Activated CD8-positive, alpha-beta memory T cell treated with anti-CD3 and anti-CD28 coated beads for 1 hour (primary cell): ENCODE results near the gene TANGO6.

Experiments used
- DNase-seq, 2 donors: peaks; one replicate each; pipeline ENCODE4 v3.0.0-alpha.2; 2020; ENCODE audit warnings: low read depth in 1 of 2; ENCODE audit errors: extremely low read depth in 1 of 2

The TANGO6 gene

GRCh38 chr16:68907297-68907696, 64.0 kb downstream of the TANGO6 start:
- DNase-seq, result no peak

GRCh38 chr16:68907781-68908181, 64.5 kb downstream of the TANGO6 start:
- DNase-seq, result no peak

DNA sequence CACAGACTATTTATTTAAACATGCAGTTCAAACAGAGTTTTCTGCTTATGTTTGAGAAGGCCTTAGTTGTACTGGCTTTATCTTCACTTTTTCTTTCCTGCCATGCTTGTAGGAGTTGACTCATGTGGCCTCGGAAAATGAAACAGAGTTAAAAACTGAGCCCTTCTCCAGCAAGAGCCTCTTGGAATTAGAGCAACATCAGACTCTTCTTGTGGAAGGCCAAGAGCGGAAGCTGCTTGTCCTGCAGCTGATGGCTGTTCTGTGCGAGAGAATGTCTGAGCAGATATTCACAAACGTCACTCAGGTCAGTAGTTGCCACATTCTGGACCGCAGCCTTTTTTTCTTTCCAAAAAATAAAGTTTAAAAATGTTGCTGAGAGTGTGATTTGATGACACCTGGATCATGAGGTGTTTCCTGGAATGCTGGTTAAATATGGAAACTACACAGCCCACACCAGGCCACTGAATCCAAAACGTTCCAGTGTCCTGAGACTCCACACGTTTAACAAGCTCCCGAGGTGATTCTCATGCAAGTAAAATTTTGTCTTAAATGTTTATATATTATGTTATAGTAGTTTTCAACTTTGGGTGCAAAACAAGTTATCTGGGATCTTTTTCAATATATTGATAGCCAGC, 65.9 kb downstream of the TANGO6 start:
- no peak for DNase-seq

DNA sequence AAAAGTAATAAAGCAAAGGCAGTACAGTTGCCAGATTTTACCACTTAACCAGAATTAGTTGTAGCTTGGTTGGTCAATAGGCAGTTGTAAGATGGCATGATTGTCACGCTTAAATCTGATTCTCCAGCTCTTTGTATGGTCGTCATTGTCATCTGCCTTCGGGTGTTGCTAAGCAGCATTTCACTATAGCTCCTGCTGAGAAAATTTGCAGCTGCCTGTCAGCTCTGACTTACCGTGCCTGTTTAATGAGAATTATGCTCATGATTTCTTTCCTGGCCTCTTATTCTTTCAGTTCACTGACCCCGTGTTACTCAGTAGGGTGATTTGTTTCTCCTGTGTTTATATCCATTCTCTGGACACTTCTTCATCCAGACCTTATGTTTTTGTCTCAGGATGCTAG, 66.7 kb downstream of the TANGO6 start:
- DNase-seq, result no peak

DNA sequence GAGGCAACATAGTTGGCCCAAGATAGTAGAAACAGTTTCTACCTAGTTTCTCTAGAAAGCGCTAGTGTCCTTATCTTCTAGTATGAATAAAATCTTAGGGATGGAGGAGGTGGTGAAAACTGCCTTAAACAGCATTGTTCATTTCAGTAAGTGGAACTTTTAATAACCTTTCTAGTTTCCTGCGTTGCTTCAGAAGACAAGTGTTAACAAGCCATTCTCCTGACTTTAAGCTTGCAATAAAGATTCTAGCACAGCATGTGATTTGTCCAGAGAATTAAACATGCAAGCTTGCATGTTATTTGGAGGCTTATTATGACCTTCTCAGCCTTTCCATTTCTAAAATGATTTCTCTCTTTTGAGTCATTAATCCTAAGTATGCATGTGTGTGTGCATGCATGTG, 72.3 kb downstream of the TANGO6 start:
- no peak for DNase-seq

GRCh38 chr16:68917541-68917940, 74.2 kb downstream of the TANGO6 start:
- no peak for DNase-seq

GRCh38 chr16:68920349-68920748, 77.0 kb downstream of the TANGO6 start:
- DNase-seq, result no peak

DNA sequence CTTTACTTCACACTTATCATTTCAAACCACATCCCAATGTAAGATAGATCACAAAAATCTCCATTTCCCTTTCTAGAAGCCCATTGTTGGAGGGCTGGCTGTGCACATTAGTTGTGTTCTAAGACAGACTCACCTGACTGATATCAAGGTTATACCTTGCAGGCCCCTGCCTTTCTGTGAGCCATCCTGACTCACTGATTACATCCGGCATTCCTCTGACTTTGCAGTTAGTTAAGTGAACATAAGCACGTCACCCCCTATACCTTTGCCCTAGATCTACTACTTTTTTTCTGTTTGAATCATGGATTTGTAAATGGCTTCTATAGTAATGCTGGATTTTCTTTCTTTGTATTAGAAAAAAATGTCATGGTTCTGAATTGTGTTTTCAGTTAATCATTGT, 78.3 kb downstream of the TANGO6 start:
- no peak for DNase-seq

- no peak for DNase-seq
Measured at GRCh38 chr16:68923116-68923515, 79.8 kb downstream of the TANGO6 start.

DNA sequence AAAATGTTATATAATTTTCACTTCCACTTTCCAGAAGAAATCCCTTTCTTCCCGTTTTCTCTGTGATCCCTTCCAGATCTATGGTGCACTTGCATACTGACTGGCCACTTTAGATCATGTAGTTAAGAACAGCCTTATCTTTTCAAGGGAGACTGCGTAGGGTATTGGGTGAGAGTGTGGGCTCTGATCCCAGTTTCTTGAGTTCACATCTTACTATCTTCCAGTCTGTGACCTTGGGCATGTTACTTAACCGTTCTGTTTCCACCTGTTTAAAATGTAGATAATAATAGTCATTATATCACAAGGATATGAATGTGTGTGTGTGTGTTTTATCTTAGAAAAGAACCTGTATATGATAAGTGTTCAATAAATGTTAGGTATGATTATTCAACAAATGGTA, 83.7 kb downstream of the TANGO6 start:
- DNase-seq, result no peak

GRCh38 chr16:68931196-68931595, 87.9 kb downstream of the TANGO6 start:
- DNase-seq, result no peak

DNA sequence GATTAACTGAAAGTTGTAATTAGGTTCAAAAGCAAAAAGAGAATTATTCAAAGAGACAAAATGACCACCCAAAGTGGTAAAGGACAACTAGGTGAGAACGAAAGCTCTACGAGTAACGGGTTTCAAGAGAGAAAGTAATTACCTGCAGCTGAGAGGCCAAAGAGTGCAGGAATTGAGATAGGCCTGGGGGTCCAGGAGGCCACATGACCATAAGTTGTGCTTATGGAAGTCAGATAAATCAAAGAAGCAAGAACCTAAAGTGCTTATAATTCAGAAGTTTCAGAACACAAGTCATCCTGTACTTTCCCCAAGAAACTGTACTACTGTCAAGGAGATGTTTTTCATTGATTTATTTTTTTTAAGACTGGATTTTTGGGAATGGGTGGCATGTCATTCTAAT, 91.1 kb downstream of the TANGO6 start:
- DNase-seq, result no peak

DNA sequence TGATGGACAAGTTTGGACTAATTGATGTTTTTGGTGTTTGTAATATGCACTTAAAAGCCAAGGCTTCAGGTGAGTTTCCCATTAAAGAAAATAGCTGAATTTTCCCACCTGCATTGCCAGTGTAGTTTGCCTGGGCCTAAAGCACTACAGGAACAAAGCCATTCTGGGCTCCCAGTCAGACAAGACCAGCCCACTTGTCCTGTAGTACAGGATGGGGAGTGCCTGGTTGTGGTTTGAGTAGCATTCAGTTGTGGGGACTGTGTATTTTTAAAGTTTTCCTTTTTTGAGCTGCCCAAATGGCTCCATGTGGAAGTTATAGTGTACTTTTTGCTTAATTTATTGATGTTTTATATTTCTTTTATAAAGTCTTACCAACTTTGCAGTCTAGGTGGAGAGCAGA, 91.7 kb downstream of the TANGO6 start:
- no peak for DNase-seq

- DNase-seq, result no peak
Measured at GRCh38 chr16:68936736-68937631, 93.7 kb downstream of the TANGO6 start.

DNA sequence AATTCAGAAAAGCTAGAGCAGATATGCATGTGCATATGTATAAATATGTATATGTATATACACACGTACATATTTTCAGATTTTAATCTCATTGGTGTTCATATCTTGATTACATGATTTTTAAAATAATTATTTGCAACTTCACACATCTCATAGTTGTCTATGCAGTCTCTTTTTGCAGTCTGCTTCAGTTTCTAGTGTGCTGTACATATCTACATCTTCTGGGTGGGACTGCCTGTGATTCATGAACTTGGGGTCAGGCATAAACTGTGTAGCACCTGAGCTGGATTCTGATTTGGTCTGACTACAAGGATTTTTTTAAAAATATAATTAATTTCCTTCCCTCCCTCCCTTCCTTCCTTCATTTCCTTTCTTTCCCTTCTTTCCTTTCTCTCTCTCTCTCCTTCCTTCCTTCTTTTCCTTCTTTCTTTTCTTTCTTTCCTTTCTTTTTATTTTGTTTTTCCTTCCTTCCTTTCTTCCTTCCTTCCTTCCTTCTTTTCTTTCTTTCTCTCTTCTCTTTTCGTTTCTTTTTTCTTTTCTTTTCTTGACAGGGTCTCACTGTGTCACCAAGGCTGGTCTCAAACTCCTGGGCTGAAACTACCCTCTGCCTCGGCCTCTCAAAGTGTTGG, 96.5 kb downstream of the TANGO6 start:
- no peak for DNase-seq

DNA sequence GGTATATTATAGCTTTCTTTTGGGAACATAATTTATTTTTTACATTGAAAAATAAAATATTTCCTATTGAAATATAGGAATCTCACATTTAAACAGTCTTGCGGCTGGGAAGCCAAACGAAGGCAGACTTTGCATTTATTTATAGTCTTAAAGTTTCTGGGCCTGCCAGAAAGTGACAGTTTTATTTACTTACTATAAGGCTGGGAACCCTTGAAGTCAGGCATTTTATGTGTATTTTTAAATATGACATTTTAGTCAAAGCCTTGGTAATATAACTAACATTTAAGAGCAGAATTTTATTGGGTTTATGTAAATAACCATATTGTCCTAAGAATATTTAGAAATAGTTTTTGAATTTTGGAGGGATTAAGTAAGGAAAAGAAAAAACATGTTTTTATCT, 97.5 kb downstream of the TANGO6 start:
- DNase-seq, result no peak

GRCh38 chr16:68943961-68944360, 100.6 kb downstream of the TANGO6 start:
- no peak for DNase-seq

- DNase-seq, result no peak
Measured at GRCh38 chr16:68948230-68948910, 105.0 kb downstream of the TANGO6 start.

DNA sequence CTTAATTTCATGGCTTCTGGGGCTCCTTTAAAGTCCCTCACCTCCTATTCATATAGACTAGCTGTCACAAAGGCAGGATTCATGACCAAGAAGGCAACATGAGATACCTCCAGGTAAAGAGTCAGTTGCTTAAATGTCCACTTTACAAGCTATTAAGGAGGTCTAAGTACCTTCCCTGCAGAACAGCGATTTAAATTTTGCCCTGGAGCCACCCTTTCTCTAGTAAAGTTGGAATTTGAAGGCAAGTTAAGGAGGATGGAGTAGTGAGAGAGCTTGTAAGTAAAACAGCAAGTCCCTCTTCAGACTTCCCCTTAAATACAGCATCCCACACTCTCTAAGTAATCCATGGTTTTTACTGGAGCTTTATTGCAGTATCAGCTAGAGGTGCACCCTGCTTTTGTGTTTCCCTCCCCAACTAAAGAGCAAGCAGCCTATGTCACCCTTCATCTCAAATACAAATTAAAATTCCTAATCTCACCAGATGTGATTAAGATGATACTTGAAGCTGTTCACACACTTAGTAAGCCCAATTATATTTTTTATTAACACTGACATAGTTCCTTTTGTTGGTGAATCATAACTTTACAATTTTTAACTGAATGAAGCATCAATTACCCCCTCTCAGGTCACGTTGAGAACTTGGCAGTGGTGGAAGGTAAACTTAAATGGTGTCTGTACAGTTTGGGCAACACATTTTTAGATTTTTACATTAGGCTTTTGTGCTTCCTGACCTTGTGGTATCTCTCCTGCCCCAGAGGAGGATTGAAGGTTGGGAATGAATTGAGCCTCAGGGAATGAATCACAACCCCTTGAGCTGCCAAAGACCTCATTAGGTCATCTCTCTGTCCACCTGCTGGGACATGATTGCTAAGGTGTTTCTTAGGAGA, 108.9 kb downstream of the TANGO6 start:
- no peak for DNase-seq

- no peak for DNase-seq
Measured at GRCh38 chr16:68954911-68955635, 111.7 kb downstream of the TANGO6 start.
